ENCODE measurements around the gene ADAMTSL1. TPM values are rescaled to one million over a fixed set of nuclear protein-coding genes. Genes with fewer than 3 reads are reported as not detected.
"Not testable (repeated sequence)": the region's sequence is repeated elsewhere in the genome, so short reads cannot be mapped to it uniquely, and the experiment has no call there.

Gene ADAMTSL1
- total RNA-seq, 2 experiments from 2014 or later, result not detected

- no peak for TF ChIP-seq EZH2phosphoT487 (IDR thresholded peaks at IDR 0.05; ENCODE audit: borderline replicate concordance, low read depth, low read length)
- no peak for TF ChIP-seq CTCF (conservative IDR thresholded peaks at IDR 0.05; ENCODE audit: low read length)
- ChIA-PET POLR2A (no interaction called here), CTCF (ENCODE audit: unreplicated experiment) (no interaction called here)
- no peaks in the 10 kb centered on the region for H4K20me1 ChIP-seq (ENCODE audit: insufficient read depth, low read length)
- no peak overlapping the region for H2AFZ ChIP-seq (ENCODE audit: low read length)
- no peak overlapping the region for H3K4me2 ChIP-seq (ENCODE audit: low read length)
- no peaks in the 10 kb centered on the region for H3K36me3 ChIP-seq (ENCODE audit: insufficient read depth, low read length)
- H3K9me2 ChIP-seq (ENCODE audit: insufficient read depth, low read length), result no peaks in the 10 kb centered on the region
- intact Hi-C loops (cut with micrococcal nuclease; ENCODE audit: unreplicated experiment), result no loop called here
- H3K9me3 ChIP-seq (ENCODE audit: low read length), result no peaks in the 10 kb centered on the region
- no peaks in the 10 kb centered on the region for H3K79me2 ChIP-seq (ENCODE audit: insufficient read depth, low read depth, low read length)
- no peak for DNase-seq (ENCODE audit: low spot score)
- H3K4me3 ChIP-seq (ENCODE audit: low read depth, low read length, poor library complexity, severe bottlenecking), result no peak overlapping the region
- H3K27ac ChIP-seq (ENCODE audit: low read depth, low read length, poor library complexity, severe bottlenecking), result no peak overlapping the region
- no peaks in the 10 kb centered on the region for H3K4me1 ChIP-seq (ENCODE audit: insufficient read depth, low read length, poor library complexity, severe bottlenecking)
- BruUV-seq (replicated peaks), result no TSS peak
Observed at GRCh38 chr9:18874069-18874468, 400.1 kb downstream of the ADAMTSL1 start.

GRCh38 chr9:18874990-18875389 lies 401.0 kb downstream of the ADAMTSL1 start:
- POLR2A ChIA-PET; intact Hi-C loops (cut with micrococcal nuclease; ENCODE audit: unreplicated experiment): not testable (repeated sequence)

GRCh38 chr9:18877984-18878383 lies 404.0 kb downstream of the ADAMTSL1 start:
- DNase-seq (ENCODE audit: low spot score), result no peak
- no peak overlapping the region for H2AFZ ChIP-seq (ENCODE audit: low read length)
- intact Hi-C loops (cut with micrococcal nuclease; ENCODE audit: unreplicated experiment), result no loop called here
- no peaks in the 10 kb centered on the region for H3K4me1 ChIP-seq (ENCODE audit: insufficient read depth, low read length, poor library complexity, severe bottlenecking)
- no peak overlapping the region for H3K4me3 ChIP-seq (ENCODE audit: low read depth, low read length, poor library complexity, severe bottlenecking)
- H3K36me3 ChIP-seq (ENCODE audit: insufficient read depth, low read length), result no peaks in the 10 kb centered on the region
- H4K20me1 ChIP-seq (ENCODE audit: insufficient read depth, low read length), result no peaks in the 10 kb centered on the region
- ChIA-PET POLR2A (no interaction called here), CTCF (ENCODE audit: unreplicated experiment) (no interaction called here)
- H3K9me3 ChIP-seq (ENCODE audit: low read length), result no peaks in the 10 kb centered on the region
- TF ChIP-seq CTCF (conservative IDR thresholded peaks at IDR 0.05; ENCODE audit: low read length) (no peak), EZH2phosphoT487 (IDR thresholded peaks at IDR 0.05; ENCODE audit: borderline replicate concordance, low read depth, low read length) (no peak)
- no peaks in the 10 kb centered on the region for H3K9me2 ChIP-seq (ENCODE audit: insufficient read depth, low read length)
- no peak overlapping the region for H3K4me2 ChIP-seq (ENCODE audit: low read length)
- BruUV-seq (replicated peaks), result no TSS peak
- no peak overlapping the region for H3K27ac ChIP-seq (ENCODE audit: low read depth, low read length, poor library complexity, severe bottlenecking)
- H3K79me2 ChIP-seq (ENCODE audit: insufficient read depth, low read depth, low read length), result no peaks in the 10 kb centered on the region

More at GRCh38 chr9:18874990-18875389, 401.0 kb downstream of the ADAMTSL1 start:
- H3K4me2 ChIP-seq (ENCODE audit: low read length); H2AFZ ChIP-seq (ENCODE audit: low read length); H3K9me2 ChIP-seq (ENCODE audit: insufficient read depth, low read length); CTCF ChIA-PET (ENCODE audit: unreplicated experiment); BruUV-seq (replicated peaks); DNase-seq (ENCODE audit: low spot score); H3K4me1 ChIP-seq (ENCODE audit: insufficient read depth, low read length, poor library complexity, severe bottlenecking); H3K4me3 ChIP-seq (ENCODE audit: low read depth, low read length, poor library complexity, severe bottlenecking); H3K9me3 ChIP-seq (ENCODE audit: low read length); H3K27ac ChIP-seq (ENCODE audit: low read depth, low read length, poor library complexity, severe bottlenecking); H4K20me1 ChIP-seq (ENCODE audit: insufficient read depth, low read length); H3K79me2 ChIP-seq (ENCODE audit: insufficient read depth, low read depth, low read length); H3K36me3 ChIP-seq (ENCODE audit: insufficient read depth, low read length): not testable (repeated sequence)
